ENCODE results near the gene BTF3. TPM values are rescaled to one million over a fixed set of nuclear protein-coding genes. Genes with fewer than 3 reads are reported as not detected.

BTF3 gene
- total and polyA plus RNA-seq, 2 of the 13 experiments (the other 11 are each of a cell fraction or from before 2014, with no cell fraction given) = 557 to 698 TPM

GRCh38 chr5:73451224-73452130 lies 46.8 kb upstream of the BTF3 start (continued):
- no peak for TF ChIP-seq ZNF572 (CRISPR knock-in tag; IDR thresholded peaks at IDR 0.05)
- TF ChIP-seq ZNF792 (CRISPR knock-in tag; IDR thresholded peaks at IDR 0.05) = no peak
- no peak for TF ChIP-seq ZNF383 (CRISPR knock-in tag; IDR thresholded peaks at IDR 0.05; ENCODE audit: borderline replicate concordance)
- TF ChIP-seq ZNF510 (CRISPR knock-in tag; IDR thresholded peaks at IDR 0.05; ENCODE audit: low read depth) = no peak
- no peak for TF ChIP-seq DDIT3 (CRISPR knock-in tag; IDR thresholded peaks at IDR 0.05)
- no peak for TF ChIP-seq ZFAT (CRISPR knock-in tag; conservative IDR thresholded peaks at IDR 0.05)
- 0 out of 2 replicates have a peak, but pooled peaks have one; percentile 48 for TF ChIP-seq ZNF235 (CRISPR knock-in tag; IDR thresholded peaks at IDR 0.05; ENCODE audit: borderline replicate concordance)
- TF ChIP-seq ARID3A (IDR thresholded peaks at IDR 0.05; ENCODE audit: low read depth, low read length) = no peak
- TF ChIP-seq SALL2 (CRISPR knock-in tag; IDR thresholded peaks at IDR 0.05) = peak; percentile 65
- TF ChIP-seq ZKSCAN8 (CRISPR knock-in tag; IDR thresholded peaks at IDR 0.05; ENCODE audit: borderline replicate concordance) = no peak
- TF ChIP-seq HHEX (CRISPR knock-in tag; IDR thresholded peaks at IDR 0.05) = no peak
- TF ChIP-seq PITX1 (CRISPR knock-in tag; IDR thresholded peaks at IDR 0.05) = no peak
- peak; percentile 83 for TF ChIP-seq CTCF (CRISPR knock-in tag; IDR thresholded peaks at IDR 0.05)
- no peak for TF ChIP-seq ZNF891 (CRISPR knock-in tag; IDR thresholded peaks at IDR 0.05)
- no peak for TF ChIP-seq FOXA3 (CRISPR knock-in tag; IDR thresholded peaks at IDR 0.05)
- no peak for TF ChIP-seq SIX1 (CRISPR knock-in tag; IDR thresholded peaks at IDR 0.05; ENCODE audit: borderline replicate concordance)
- TF ChIP-seq HNRNPL (IDR thresholded peaks at IDR 0.05; ENCODE audit: low read depth, low read length) = no peak
- no peak for TF ChIP-seq BCL3 (CRISPR knock-in tag; IDR thresholded peaks at IDR 0.05)
- no peak for TF ChIP-seq EHMT2 (IDR thresholded peaks at IDR 0.05; ENCODE audit: borderline replicate concordance, low read depth, low read length)
- TF ChIP-seq ZSCAN31 (CRISPR knock-in tag; IDR thresholded peaks at IDR 0.05; ENCODE audit: low read depth) = no peak
- TF ChIP-seq CENPX (CRISPR knock-in tag; IDR thresholded peaks at IDR 0.05) = no peak
